ENCODE data around the gene CACNA2D2. TPM values are rescaled to one million over a fixed set of nuclear protein-coding genes. Genes with fewer than 3 reads are reported as not detected.

Gene CACNA2D2
- total RNA-seq, 2 experiments from 2014 or later, result 0.56 to 1.1 TPM

GRCh38 chr3:50480471-50480870, 23.0 kb downstream of the CACNA2D2 start:
- no peaks in the 10 kb centered on the region for H3K9me3 Mint-ChIP-seq (ENCODE audit: low read depth)
- no peak overlapping the region for H3K27ac Mint-ChIP-seq
- no peak overlapping the region for H3K4me3 Mint-ChIP-seq
- CTCF ChIA-PET, result interaction anchor here (0.6 to 1.4 kb wide), 3 partner anchors 53 to 380 kb away, joined by 3 to 4 read pairs (median 3); no protein-coding TSS in a partner anchor
- peaks cover 2% of the 10 kb centered on the region for H3K4me1 Mint-ChIP-seq
- DNase-seq (no peak), ATAC-seq (no peak)
- no peaks in the 10 kb centered on the region for H3K36me3 Mint-ChIP-seq
- no peaks in the 10 kb centered on the region for H3K27me3 Mint-ChIP-seq

GRCh38 chr3:50479523-50479922, 23.9 kb downstream of the CACNA2D2 start:
- H3K4me1 Mint-ChIP-seq, result peaks cover 2% of the 10 kb centered on the region
- no peak overlapping the region for H3K27ac Mint-ChIP-seq
- H3K36me3 Mint-ChIP-seq, result no peaks in the 10 kb centered on the region
- no peak for ATAC-seq
- H3K27me3 Mint-ChIP-seq, result no peaks in the 10 kb centered on the region
- H3K4me3 Mint-ChIP-seq, result no peak overlapping the region
- CTCF ChIA-PET, result no interaction called here
- DNase-seq, result no peak
- H3K9me3 Mint-ChIP-seq (ENCODE audit: low read depth), result no peaks in the 10 kb centered on the region

DNA sequence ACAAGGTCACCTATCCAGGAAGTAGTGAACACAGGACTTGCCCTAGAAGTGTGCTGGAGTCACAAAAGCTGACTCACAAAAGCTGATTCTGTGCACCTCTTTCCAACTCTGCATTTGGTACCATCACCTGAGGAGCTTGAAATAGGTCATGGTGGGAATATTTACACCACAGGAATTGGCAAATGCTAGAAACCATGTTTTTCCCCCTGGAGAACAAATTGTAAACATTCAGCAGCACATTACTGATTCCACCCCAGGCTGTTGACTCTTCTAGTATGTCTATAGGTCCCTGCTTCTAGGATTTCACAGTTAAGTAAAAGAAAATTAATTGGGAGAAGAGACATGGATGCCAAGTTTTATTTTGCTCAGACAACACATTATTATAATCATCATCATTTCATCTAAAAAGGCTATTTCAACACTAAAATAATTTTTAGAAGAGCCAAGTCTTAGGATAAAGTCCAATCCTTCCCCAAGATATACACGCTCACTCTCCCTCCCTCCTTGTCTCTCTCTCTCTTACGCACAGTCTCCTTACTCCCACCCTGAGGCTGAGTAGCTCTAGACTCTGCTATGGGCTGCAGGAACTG, 24.7 kb downstream of the CACNA2D2 start:
- CTCF ChIA-PET, result no interaction called here

DNA sequence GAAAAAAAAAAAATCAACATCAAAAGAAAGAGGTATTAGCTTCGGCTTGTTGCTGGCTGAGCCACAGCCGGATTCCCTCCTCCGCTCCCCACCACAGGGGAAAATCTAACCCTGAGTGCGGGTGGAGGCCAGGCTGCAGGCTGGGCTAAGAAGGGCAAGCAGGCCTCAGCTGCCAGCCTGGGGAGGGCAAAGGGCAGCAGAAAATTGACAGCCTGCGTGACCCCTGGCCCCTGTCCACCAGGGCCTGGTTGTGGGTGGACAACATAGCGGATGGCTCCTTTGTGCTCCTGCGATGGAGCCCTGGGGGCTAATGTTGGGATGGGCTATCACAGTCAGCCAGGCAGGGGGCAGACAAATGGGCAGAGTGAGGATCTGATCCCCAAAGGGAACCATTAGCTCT, 25.4 kb downstream of the CACNA2D2 start:
- ATAC-seq (no peak), DNase-seq (no peak)
- Mint-ChIP-seq H3K27ac (no peak overlapping the region), H3K4me3 (no peak overlapping the region), H3K27me3 (no peaks in the 10 kb centered on the region), H3K4me1 (peaks cover 9% of the 10 kb centered on the region), H3K9me3 (ENCODE audit: low read depth) (no peaks in the 10 kb centered on the region), H3K36me3 (no peaks in the 10 kb centered on the region)
- CTCF ChIA-PET, result no interaction called here

More for the DNA sequence above, 24.7 kb downstream of the CACNA2D2 start:
- Mint-ChIP-seq H3K4me1 (peaks cover 4% of the 10 kb centered on the region), H3K9me3 (ENCODE audit: low read depth) (no peaks in the 10 kb centered on the region), H3K36me3 (no peaks in the 10 kb centered on the region), H3K4me3 (no peak overlapping the region), H3K27ac (no peak overlapping the region), H3K27me3 (no peaks in the 10 kb centered on the region)
- DNase-seq (no peak), ATAC-seq (no peak)

DNA sequence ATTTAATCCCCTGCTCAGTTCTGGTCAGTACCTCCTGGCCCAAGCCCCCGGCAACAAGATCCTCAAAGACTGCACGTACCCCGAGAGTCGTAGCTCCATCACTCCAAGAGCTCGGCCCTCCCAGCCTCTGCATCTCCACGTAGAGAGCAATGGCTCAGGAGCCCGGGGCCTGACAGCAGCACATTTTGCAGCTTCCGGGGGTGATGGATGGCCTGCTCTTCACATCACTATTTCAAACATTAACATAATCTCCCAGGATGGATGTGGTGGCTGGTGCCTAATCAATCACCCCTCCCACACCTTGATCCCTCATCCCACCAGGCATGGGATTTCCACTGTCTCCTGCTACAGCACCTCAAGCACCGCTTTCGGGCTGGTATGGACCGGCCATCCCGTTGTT, 28.1 kb downstream of the CACNA2D2 start:
- no peak for DNase-seq
- H3K27ac Mint-ChIP-seq, result no peak overlapping the region
- no peaks in the 10 kb centered on the region for H3K27me3 Mint-ChIP-seq
- no peak for ATAC-seq
- CTCF ChIA-PET, result interaction anchor here (2.8 kb wide), 1 partner anchor 67 kb away, joined by 9 read pairs; no protein-coding TSS in a partner anchor
- no peak overlapping the region for H3K4me3 Mint-ChIP-seq
- peaks cover 14% of the 10 kb centered on the region for H3K4me1 Mint-ChIP-seq
- H3K36me3 Mint-ChIP-seq, result no peaks in the 10 kb centered on the region
- no peaks in the 10 kb centered on the region for H3K9me3 Mint-ChIP-seq (ENCODE audit: low read depth)

- CTCF ChIA-PET, result interaction anchor here (1.1 to 2.8 kb wide), 3 partner anchors 9 to 68 kb away, joined by 3 to 9 read pairs (median 4); no protein-coding TSS in a partner anchor
- ATAC-seq (no peak), DNase-seq (no peak)
- no peak overlapping the region for H3K27ac Mint-ChIP-seq
- H3K4me1 Mint-ChIP-seq, result peaks cover 14% of the 10 kb centered on the region
- no peaks in the 10 kb centered on the region for H3K9me3 Mint-ChIP-seq (ENCODE audit: low read depth)
- no peaks in the 10 kb centered on the region for H3K36me3 Mint-ChIP-seq
- H3K27me3 Mint-ChIP-seq, result no peaks in the 10 kb centered on the region
- no peak overlapping the region for H3K4me3 Mint-ChIP-seq
Measured at GRCh38 chr3:50474717-50475116, 28.7 kb downstream of the CACNA2D2 start.

- Mint-ChIP-seq H3K27ac (no peak overlapping the region), H3K4me3 (no peak overlapping the region), H3K36me3 (no peaks in the 10 kb centered on the region), H3K27me3 (no peaks in the 10 kb centered on the region), H3K4me1 (peaks cover 14% of the 10 kb centered on the region), H3K9me3 (ENCODE audit: low read depth) (no peaks in the 10 kb centered on the region)
- CTCF ChIA-PET, result interaction anchor here (1.0 to 1.4 kb wide), 5 partner anchors 8 to 50 kb away, joined by 3 to 4 read pairs (median 3); no protein-coding TSS in a partner anchor
- no peak for DNase-seq
- ATAC-seq, result no peak
Measured at GRCh38 chr3:50473768-50474167, 29.7 kb downstream of the CACNA2D2 start.

- peak; percentile 48 for DNase-seq
- ATAC-seq, result peak; percentile 55
- no peak overlapping the region for H3K4me3 Mint-ChIP-seq
- H3K36me3 Mint-ChIP-seq, result no peaks in the 10 kb centered on the region
- H3K27me3 Mint-ChIP-seq, result no peaks in the 10 kb centered on the region
- no peaks in the 10 kb centered on the region for H3K9me3 Mint-ChIP-seq (ENCODE audit: low read depth)
- CTCF ChIA-PET, result interaction anchor here (1.0 to 1.5 kb wide), 4 partner anchors 21 to 69 kb away, joined by 3 to 4 read pairs (median 4); no protein-coding TSS in a partner anchor
- H3K27ac Mint-ChIP-seq, result no peak overlapping the region
- peaks cover 14% of the 10 kb centered on the region for H3K4me1 Mint-ChIP-seq
Measured at GRCh38 chr3:50472958-50473357, 30.5 kb downstream of the CACNA2D2 start.

GRCh38 chr3:50470658-50471057, 32.8 kb downstream of the CACNA2D2 start:
- Mint-ChIP-seq H3K27me3 (no peaks in the 10 kb centered on the region), H3K36me3 (no peaks in the 10 kb centered on the region), H3K27ac (no peak overlapping the region), H3K4me3 (no peak overlapping the region), H3K4me1 (peaks cover 14% of the 10 kb centered on the region), H3K9me3 (ENCODE audit: low read depth) (no peaks in the 10 kb centered on the region)
- DNase-seq (no peak), ATAC-seq (no peak)
- CTCF ChIA-PET, result no interaction called here

- ATAC-seq (no peak), DNase-seq (no peak)
- Mint-ChIP-seq H3K4me3 (no peak overlapping the region), H3K4me1 (peaks cover 10% of the 10 kb centered on the region), H3K27me3 (no peaks in the 10 kb centered on the region), H3K36me3 (no peaks in the 10 kb centered on the region), H3K9me3 (ENCODE audit: low read depth) (no peaks in the 10 kb centered on the region), H3K27ac (no peak overlapping the region)
- CTCF ChIA-PET, result no interaction called here
Measured at GRCh38 chr3:50467919-50468318, 35.5 kb downstream of the CACNA2D2 start.

GRCh38 chr3:50466177-50466576, 37.3 kb downstream of the CACNA2D2 start:
- H3K4me1 Mint-ChIP-seq, result peaks cover 4% of the 10 kb centered on the region
- H3K27me3 Mint-ChIP-seq, result peaks cover 2% of the 10 kb centered on the region

GRCh38 chr3:50464569-50464968, 38.9 kb downstream of the CACNA2D2 start:
- CTCF ChIA-PET, result interaction anchor here (1.0 to 1.4 kb wide), 2 partner anchors 9 to 78 kb away, joined by 4 to 5 read pairs; no protein-coding TSS in a partner anchor
- no peak for ATAC-seq

More at GRCh38 chr3:50466177-50466576, 37.3 kb downstream of the CACNA2D2 start:
- DNase-seq (no peak), ATAC-seq (no peak)
- Mint-ChIP-seq H3K36me3 (no peaks in the 10 kb centered on the region), H3K27ac (no peak overlapping the region), H3K9me3 (ENCODE audit: low read depth) (no peaks in the 10 kb centered on the region), H3K4me3 (no peak overlapping the region)
- CTCF ChIA-PET, result interaction anchor here (0.5 to 1.4 kb wide), 5 partner anchors 8 to 436 kb away, joined by 3 to 5 read pairs (median 3); no protein-coding TSS in a partner anchor

DNA sequence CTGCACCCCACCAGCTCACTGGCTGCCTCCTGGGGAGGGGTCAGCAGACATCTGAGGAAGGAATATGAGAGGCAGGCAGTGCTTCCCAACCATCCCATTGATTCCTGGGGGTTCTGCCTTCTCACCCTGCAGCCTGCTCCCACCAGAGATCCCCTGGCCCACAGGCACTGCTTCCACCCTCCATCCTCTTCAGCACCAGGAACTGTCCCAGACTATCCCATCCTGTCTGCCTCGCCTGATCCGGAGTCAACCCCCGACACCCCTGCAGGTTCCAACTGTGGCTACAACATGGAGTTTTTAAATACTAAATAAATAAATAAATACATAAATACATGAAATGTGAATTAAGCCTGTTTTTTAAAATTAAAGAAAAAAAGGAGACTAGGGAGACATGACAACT, 43.6 kb downstream of the CACNA2D2 start:
- Mint-ChIP-seq H3K4me3 (no peak overlapping the region), H3K36me3 (no peaks in the 10 kb centered on the region), H3K27ac (no peak overlapping the region), H3K4me1 (peaks cover 4% of the 10 kb centered on the region), H3K9me3 (ENCODE audit: low read depth) (no peaks in the 10 kb centered on the region), H3K27me3 (peaks cover 6% of the 10 kb centered on the region)
- CTCF ChIA-PET, result no interaction called here
- no peak for DNase-seq
- ATAC-seq, result no peak

More at GRCh38 chr3:50464569-50464968, 38.9 kb downstream of the CACNA2D2 start:
- Mint-ChIP-seq H3K27ac (no peak overlapping the region), H3K36me3 (no peaks in the 10 kb centered on the region), H3K4me1 (peaks cover 4% of the 10 kb centered on the region), H3K4me3 (no peak overlapping the region), H3K27me3 (peaks cover 6% of the 10 kb centered on the region), H3K9me3 (ENCODE audit: low read depth) (no peaks in the 10 kb centered on the region)
- DNase-seq, result no peak

GRCh38 chr3:50457988-50458387, 45.4 kb downstream of the CACNA2D2 start:
- H3K4me1 Mint-ChIP-seq, result peaks cover under 1% of the 10 kb centered on the region
- H3K9me3 Mint-ChIP-seq (ENCODE audit: low read depth), result no peaks in the 10 kb centered on the region
- ATAC-seq (no peak), DNase-seq (no peak)
- CTCF ChIA-PET, result no interaction called here
- H3K4me3 Mint-ChIP-seq, result no peak overlapping the region
- no peaks in the 10 kb centered on the region for H3K36me3 Mint-ChIP-seq
- peaks cover 6% of the 10 kb centered on the region for H3K27me3 Mint-ChIP-seq
- H3K27ac Mint-ChIP-seq, result no peak overlapping the region

Measured in activated CD8-positive, alpha-beta memory T cell treated with anti-CD3 and anti-CD28 coated beads, Interleukin-2, amount 10 ng/mL, durations not matched to agents 7 days and 5 days (primary cell).